Effector CD8-positive, alpha-beta T cell (primary cell): ENCODE data around the gene GALNT18.

Experiments used
- DNase-seq: peaks from one replicate; lab custom pipeline; 2025; lab: John Stamatoyannopoulos, UW
- total RNA-seq, 4 experiments: gene quantifications; one replicate each; lab custom pipeline; 2026; lab: John Stamatoyannopoulos, UW

GALNT18 gene
- 0 to 1.1 (median 0.36) reads per million in 4 experiments for total RNA-seq

GRCh38 chr11:11621573-11622339 is at the start of gene GALNT18:
TSS of gene GALNT18 (minus strand) at chr11:11622005.
- no peak for DNase-seq

GRCh38 chr11:11670574-11670973 is 48.8 kb upstream of the GALNT18 start:
- no peak for DNase-seq

GRCh38 chr11:11669233-11669846 is 47.5 kb upstream of the GALNT18 start:
- no peak for DNase-seq

GRCh38 chr11:11668781-11669180 is 47.0 kb upstream of the GALNT18 start:
- DNase-seq = no peak

- no peak for DNase-seq
These were observed 46.5 kb upstream of the GALNT18 start for GRCh38 chr11:11668274-11668673.

GRCh38 chr11:11667056-11667455 is 45.3 kb upstream of the GALNT18 start:
- DNase-seq = no peak

- no peak for DNase-seq
These were observed 43.6 kb upstream of the GALNT18 start for GRCh38 chr11:11665407-11665806.

GRCh38 chr11:11663907-11664306 is 42.1 kb upstream of the GALNT18 start:
- DNase-seq = no peak

GRCh38 chr11:11662578-11662977 is 40.8 kb upstream of the GALNT18 start:
- no peak for DNase-seq

- no peak for DNase-seq
These were observed 39.7 kb upstream of the GALNT18 start for GRCh38 chr11:11661326-11662040.

GRCh38 chr11:11660363-11660740 is 38.5 kb upstream of the GALNT18 start:
- DNase-seq = no peak

- DNase-seq = no peak
These were observed 38.0 kb upstream of the GALNT18 start for GRCh38 chr11:11659567-11660362.

- DNase-seq = no peak
These were observed 35.6 kb upstream of the GALNT18 start for GRCh38 chr11:11657218-11657955.

- no peak for DNase-seq
These were observed 19.8 kb upstream of the GALNT18 start for GRCh38 chr11:11641581-11641980.

- no peak for DNase-seq
These were observed 19.2 kb upstream of the GALNT18 start for GRCh38 chr11:11640996-11641395.

GRCh38 chr11:11640152-11640551 is 18.3 kb upstream of the GALNT18 start:
- no peak for DNase-seq

GRCh38 chr11:11636671-11637070 is 14.9 kb upstream of the GALNT18 start:
- DNase-seq = no peak

- no peak for DNase-seq
These were observed 13.6 kb upstream of the GALNT18 start for GRCh38 chr11:11635443-11635842.

GRCh38 chr11:11629368-11629767 is 7.6 kb upstream of the GALNT18 start:
- no peak for DNase-seq

- no peak for DNase-seq
These were observed 6.8 kb upstream of the GALNT18 start for GRCh38 chr11:11628651-11629050.

GRCh38 chr11:11626128-11626527 is 4.3 kb upstream of the GALNT18 start:
- no peak for DNase-seq
